Epithelial cell of prostate (primary cell): ENCODE measurements around the gene PXDN.

ENCODE experiments used
- DNase-seq: peaks from one replicate; pipeline ENCODE4 v3.0.0-alpha.2; 2011; ENCODE audit warnings: low read depth, low spot score
- H3K27ac ChIP-seq: fragments of 450-650 bp; 2 replicates; pipeline ENCODE4 v1.5.1; 2017; ENCODE audit warnings: mild to moderate bottlenecking

Gene PXDN

DNA sequence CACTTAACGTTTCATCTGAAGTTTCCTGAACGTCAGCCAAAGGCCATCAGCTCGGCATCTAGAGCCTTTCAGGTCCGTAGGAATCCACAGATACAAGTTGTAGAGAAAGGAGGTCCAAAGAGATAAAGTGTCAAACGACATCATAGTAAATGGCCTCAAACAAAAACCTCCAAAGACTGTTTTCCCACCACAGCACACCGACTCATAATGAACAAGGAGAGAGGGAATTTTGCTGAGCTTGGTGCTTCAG is 150.3 kb downstream of the PXDN start:
- H3K27ac ChIP-seq, result no peak overlapping the region
- peak; percentile 43 for DNase-seq

DNA sequence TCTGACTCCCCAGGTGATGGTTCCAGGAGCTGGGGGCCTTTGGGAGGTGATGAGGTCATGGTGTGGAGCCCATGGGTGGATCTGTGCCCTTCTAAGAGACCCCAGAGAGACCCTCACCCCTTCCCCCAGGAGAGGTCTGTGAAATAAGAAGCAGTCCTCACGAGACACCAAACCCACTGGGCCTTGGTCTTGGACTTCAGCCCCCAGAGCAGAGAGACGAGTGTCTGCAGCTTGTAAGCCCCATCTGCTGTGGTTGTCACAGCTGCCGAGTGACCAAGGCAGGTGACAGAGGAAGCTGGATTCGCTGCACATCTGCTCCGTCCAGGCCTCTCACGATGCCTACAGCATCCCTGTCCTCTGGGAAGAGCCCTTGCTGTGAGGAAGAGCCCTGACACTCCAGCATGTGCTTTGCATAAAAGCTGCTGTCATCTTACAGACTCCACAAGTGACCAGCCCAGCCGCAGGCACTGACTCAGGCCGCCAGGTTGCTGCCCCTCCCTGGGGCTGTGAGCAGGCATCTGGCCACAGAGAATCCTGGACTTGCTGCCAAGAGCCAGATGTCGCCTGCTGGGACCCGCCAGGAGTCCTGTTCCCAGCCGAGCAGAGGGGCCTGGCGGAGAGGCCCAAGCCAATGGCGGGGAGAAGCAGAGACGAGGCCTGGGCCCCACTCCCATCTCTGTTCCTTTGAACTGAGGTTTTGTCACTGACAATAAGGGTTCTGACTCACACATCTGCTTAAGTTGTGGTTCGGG is 150.8 kb downstream of the PXDN start:
- DNase-seq, result no peak
- H3K27ac ChIP-seq, result no peak overlapping the region

DNA sequence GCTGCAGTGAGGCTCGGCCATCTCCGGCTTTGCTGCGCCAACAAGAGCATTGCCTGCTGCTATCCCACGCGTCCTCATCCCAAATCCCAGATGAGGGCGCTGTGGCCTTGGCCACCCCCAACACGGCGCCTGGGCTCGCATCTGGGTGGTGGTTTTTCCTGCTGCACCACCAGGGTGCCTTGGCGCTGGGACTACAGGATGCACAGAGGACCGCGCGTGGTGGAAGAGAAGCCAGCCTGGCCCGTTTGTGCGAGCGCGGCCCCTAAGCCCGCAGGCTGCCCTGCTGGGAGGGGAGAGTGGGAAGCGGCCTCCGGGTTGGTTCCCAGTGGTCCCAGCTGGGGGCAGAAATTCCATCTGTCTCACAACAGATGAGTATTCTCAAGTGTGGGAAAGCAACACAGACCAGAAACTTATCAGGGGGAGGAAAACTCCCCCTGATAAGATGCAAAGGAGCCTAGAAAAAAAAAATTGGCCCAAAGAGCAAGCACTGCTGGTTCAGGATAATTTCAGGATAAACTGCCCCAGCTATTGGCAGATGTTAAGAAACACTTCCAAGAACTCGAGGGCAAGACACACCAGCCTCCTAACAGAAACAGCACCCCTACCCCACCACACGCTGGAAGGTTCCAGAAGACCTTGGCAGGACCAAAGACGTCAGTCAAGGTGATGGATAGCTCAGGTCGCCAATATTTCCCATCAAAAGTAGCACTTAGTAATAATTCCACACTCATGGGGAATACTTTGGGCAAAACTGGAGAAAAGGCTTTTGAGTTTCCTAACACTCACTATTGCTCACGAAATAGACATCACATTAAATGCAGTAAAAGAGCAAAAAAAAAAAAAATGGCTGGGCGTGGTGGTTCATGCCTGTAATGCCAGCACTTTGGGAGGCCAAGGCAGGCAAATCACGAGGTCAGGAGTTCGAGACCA is 152.1 kb downstream of the PXDN start:
- DNase-seq, result no peak
- no peak overlapping the region for H3K27ac ChIP-seq

- DNase-seq, result no peak
- no peak overlapping the region for H3K27ac ChIP-seq
Observed at GRCh38 chr2:1591461-1591770, 152.9 kb downstream of the PXDN start.

DNA sequence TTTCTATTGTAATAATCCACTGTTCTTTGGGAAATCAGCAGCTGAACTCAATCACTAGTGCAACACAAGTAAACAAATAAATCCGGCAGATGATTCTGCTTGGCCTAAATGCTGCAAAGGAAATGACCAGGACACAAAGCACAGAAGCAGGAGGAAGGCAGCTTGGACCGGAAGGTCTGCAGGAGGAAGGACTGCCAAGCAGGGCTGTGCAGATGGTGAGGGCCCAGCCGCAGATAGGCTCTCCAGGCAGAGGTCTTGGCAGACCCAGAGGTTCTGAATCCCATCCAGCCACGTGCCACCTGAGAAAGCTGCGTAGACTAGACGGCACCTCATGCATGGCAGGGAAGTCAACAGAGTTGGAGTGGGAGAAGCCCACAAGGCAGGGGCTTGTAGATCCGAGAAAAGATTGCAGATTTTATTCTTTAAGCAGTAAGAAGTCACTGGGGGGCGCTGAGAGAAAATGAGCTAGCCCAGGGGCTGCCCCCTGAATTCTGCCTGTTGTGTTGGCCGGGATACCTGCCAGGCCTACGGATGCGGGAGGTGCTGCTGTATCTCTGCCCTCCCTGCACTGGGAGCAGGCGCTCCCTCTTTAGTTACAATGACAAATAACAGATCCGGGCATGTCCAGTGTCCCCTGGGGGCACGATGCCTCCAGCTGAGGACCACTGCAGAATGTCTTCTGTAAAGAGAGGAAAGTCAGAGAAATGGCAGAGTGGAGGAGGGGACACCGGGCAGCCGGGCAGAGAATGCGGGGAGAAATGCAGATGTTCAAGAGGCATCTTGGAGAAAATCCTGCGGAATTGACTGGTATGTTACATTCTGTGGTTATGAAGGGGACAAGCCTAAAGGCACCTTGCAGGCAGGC is 153.5 kb downstream of the PXDN start:
- H3K27ac ChIP-seq, result no peak overlapping the region
- no peak for DNase-seq

DNA sequence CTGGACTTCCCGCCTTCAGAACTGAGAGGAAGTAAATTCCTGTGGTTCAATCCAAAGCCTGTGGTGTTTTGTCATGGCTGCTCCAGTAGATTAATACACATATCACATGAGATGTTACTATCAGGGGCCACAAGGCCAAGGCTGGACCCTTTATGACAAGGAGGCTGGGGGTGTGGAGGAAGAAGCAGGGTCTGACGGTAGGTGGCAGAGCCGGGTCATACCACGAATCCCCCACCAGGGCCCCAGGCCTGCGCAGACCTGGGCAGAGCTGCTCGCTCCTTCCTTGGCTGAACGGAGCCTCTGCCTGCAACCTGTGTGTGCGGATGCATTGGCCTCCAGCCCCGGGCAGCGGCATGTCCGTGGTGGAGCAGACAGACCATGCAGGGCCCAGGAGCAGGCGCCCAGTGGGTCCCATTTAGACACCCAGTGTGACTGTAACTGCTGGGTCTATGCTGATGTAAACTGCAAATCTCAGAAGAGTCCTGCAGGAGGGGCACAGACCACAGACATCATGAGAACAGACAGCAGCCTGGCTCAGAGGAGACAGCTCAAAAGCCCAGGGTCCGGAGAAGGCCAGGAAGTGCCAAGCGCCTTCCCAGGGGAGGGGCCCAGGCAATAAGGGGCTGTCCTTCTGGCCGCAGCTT is 155.2 kb downstream of the PXDN start:
- DNase-seq, result no peak
- no peak overlapping the region for H3K27ac ChIP-seq

DNA sequence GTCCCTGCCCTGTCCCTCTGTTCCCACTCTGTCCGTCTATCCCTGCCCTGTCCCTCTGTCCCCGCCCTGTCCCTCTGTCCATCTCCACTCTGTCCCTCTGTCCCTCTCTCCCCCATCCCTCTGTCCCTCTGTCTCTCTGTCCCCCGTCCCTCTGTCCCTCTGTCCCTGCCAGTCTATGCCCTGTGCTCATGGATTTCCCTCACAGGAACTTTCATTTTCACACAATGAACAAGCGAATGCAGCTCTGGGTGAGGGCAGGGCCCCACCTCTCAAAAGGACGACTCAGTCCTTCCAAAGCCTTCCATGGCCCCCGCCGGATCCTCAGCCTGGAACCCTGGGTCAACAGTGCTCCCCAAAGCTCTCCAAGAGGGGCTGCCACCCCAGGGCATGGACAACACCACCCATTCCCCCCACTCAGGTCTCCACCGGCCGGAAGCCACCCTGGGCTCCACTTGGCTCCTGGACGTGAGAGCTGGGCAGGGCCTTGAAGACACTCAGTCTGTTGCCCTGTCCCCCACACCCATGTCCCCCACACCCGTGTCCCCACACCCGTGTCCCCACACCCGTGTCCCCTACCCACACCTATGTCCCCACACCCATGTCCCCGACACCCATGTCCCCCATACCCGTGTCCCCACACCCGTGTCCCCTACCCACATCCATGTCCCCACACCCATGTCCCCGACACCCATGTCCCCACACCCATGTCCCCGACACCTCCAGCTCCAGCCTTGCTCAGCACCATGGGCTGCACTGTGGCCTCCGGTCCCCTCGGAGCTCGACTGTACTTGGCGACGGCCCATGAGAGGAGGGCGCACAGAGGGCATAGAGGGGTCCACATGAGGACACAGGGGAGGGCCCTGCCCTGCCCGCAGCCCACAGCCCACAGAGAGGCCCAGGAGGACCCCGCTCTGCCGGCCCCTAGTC is 156.0 kb downstream of the PXDN start:
- no peak overlapping the region for H3K27ac ChIP-seq
- no peak for DNase-seq

GRCh38 chr2:1586923-1587840 is 157.1 kb downstream of the PXDN start:
- H3K27ac ChIP-seq, result no peak overlapping the region
- DNase-seq, result no peak

GRCh38 chr2:1586251-1586922 is 157.9 kb downstream of the PXDN start:
- H3K27ac ChIP-seq, result no peak overlapping the region
- no peak for DNase-seq

DNA sequence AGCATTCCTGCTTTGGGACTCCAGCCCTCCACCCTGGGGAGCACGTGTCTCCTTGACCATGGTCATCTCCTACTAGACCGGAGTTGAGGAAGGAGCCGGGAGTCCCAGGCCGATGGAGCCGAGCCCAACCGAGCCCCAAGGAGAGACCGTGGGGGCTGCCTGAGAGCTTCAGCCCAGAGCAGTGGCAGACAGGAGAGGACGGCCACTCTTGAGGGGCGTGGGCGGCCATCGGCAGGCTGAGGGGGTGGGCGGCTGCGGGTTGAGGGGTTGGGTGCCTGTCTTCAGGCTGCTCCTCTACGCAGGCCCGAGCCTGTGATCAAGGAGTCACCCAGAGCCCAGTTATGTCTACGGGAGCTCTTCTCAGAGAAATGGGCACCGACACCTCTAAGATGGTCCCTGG is 158.7 kb downstream of the PXDN start:
- H3K27ac ChIP-seq, result no peak overlapping the region
- no peak for DNase-seq

GRCh38 chr2:1584691-1585485 is 159.4 kb downstream of the PXDN start:
- DNase-seq, result no peak
- H3K27ac ChIP-seq, result no peak overlapping the region

GRCh38 chr2:1584051-1584531 is 160.2 kb downstream of the PXDN start:
- H3K27ac ChIP-seq, result no peak overlapping the region
- no peak for DNase-seq

- DNase-seq, result no peak
- H3K27ac ChIP-seq, result no peak overlapping the region
Observed at GRCh38 chr2:1582891-1583341, 161.4 kb downstream of the PXDN start.

DNA sequence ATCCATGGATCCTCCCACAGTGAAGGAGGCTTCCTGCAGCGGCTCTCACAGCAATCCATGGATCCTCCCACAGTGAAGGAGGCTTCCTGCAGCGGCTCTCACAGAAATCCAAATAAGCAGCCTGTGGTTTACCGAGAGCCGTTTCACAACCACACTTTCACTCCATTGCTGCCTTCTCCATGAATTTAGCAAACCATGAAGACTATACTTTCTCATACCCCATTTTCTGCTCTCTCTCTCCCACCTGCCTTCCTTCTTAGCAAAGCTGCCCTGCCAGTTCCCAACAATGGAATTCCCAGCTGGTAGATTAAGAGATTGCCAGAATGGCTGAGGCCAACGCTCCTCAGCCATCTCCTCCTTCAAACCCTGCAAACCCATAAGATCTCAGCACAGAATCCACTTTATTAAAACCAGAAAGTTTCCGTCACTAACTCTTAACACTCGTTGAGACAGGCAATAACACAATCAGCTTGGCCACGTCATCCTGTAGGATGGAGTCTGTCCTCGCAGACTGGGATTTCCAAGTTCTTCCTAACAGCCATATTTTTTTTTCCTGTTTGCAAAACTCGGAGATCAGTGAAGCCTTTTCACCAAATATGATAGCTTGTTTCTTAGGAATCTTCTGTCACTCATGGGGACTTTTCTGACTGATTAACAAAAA is 162.2 kb downstream of the PXDN start:
- no peak overlapping the region for H3K27ac ChIP-seq
- no peak for DNase-seq
